Adrenal gland (tissue), 12 donors: ENCODE results near the gene STX2. TPM values are rescaled to one million over a fixed set of nuclear protein-coding genes. Genes with fewer than 3 reads are reported as not detected.

Source experiments
- DNase-seq, 7 donors: peaks; one replicate each; pipeline ENCODE4 v3.0.0-alpha.2; 2019 to 2020
- H3K27ac ChIP-seq, 5 donors: fragments of 200-600 bp; sonication (generic) in 4 of 5; 1 replicate in 3 of 5; 2 replicates in 2 of 5; pipeline versions ENCODE4 v1.5.1 to v1.8.0; 2016 to 2020; ENCODE audit warnings: mild to moderate bottlenecking in 1 of 5
- H3K27me3 ChIP-seq: fragments of 200-600 bp; 2 replicates; pipeline ENCODE4 v1.8.0; 2021
- H3K36me3 ChIP-seq, 2 donors: fragments of 200-600 bp; replicated peaks in 1 of 2; 1 replicate in 1 of 2; 2 replicates in 1 of 2; pipeline versions ENCODE4 v1.5.1 to v1.8.0; 2018 to 2022
- H3K4me1 ChIP-seq, 2 donors: fragments of 200-600 bp; replicated peaks in 1 of 2; 1 replicate in 1 of 2; 2 replicates in 1 of 2; pipeline versions ENCODE4 v1.5.1 to v1.8.0; 2018 to 2021
- H3K4me3 ChIP-seq, 4 donors: fragments of 200-600 bp; sonication (generic) in 3 of 4; one replicate each; pipeline ENCODE4 v1.5.1; 2016 to 2018
- H3K9me3 ChIP-seq, 3 donors: fragments of 200-600 bp; sonication (generic) in 1 of 3; replicated peaks in 1 of 3; 1 replicate in 2 of 3; 2 replicates in 1 of 3; pipeline versions ENCODE4 v1.5.1 to v1.8.0; 2016 to 2021
- POLR2A ChIP-seq, 2 donors: fragments of 450-650 bp; IDR thresholded peaks; one replicate each; pipeline ENCODE4 v1.6.1; 2017; ENCODE audit warnings: antibody characterized with exemption in 2 of 2, mild to moderate bottlenecking in 2 of 2, moderate library complexity in 1 of 2
- WGBS, 4 donors: extraction: QIAGEN DNeasy Blood & Tissue Kit in 2 of 4; methylation state at CpG; one replicate each; pipeline versions ENCODE4 v1.1.5 to v1.1.7; 2013 to 2017; 5-methylcytosine and 5-hydroxymethylcytosine counted together
- intact Hi-C, 2 donors: fragments of 100-400 bp; cut with DNase I; formaldehyde crosslinking; loops; one replicate each; pipeline versions ENCODE4 v1.14.1 to v1.15.0; 2022 to 2023
- polyA plus RNA-seq, 3 donors: library from polyadenylated mRNA; stranded (reverse); fragments of 200-250 nt in 2 of 3; fragments of 350-450 nt in 1 of 3; fragmentation: Illumina TruSeq in 1 of 3; extraction: RNeasy Lipid Tissue Mini Kit (QIAGEN cat#74804) in 1 of 3; gene quantifications; one replicate each; pipeline ENCODE4 v1.2.3, GENCODE V29; 2013 to 2014
- total RNA-seq, 9 donors: library from RNA; depleted of rRNA in 4 of 9; stranded (reverse); fragments of >200 nt in 4 of 9; fragments of 120-200 nt in 1 of 9; fragmentation: NEBNext Ultra II Directional in 1 of 9; extraction: Animal tissue kit (Norgen Biotek cat#: 25700) in 1 of 9; gene quantifications; one replicate each; pipeline versions ENCODE4 v1.1.0 to v1.2.4, GENCODE V29; 2013 to 2023
- TF ChIP-seq, protein P1 (sequence below), 6 experiments: fragments of 450-650 bp in 4 of 6; fragments of 200-600 bp in 2 of 6; sonication (generic) in 1 of 6; IDR thresholded peaks; 1 replicate in 5 of 6; 2 replicates in 1 of 6; pipeline versions ENCODE4 v1.5.1 to v1.8.0; 2016 to 2021; ENCODE audit warnings: antibody characterized with exemption in 6 of 6, mild to moderate bottlenecking in 2 of 6, moderate library complexity in 1 of 6
- donor health status: healthy with polysubstance abuse.
- donor health status: Bipolar disorder and iron deficiency.
- donor health status: DM: yes; HTN: yes; CAD: no.
- donor health status: DM: no; HTN: no; CAD: no.
- donor health status: DM: no; HTN: no; CAD: no.
- donor health status: DM: yes; HTN: yes; CAD: no.

Gene STX2
- total and polyA plus RNA-seq, 12 donors, result 8.3 to 23.8 (median 13.6) TPM

DNA sequence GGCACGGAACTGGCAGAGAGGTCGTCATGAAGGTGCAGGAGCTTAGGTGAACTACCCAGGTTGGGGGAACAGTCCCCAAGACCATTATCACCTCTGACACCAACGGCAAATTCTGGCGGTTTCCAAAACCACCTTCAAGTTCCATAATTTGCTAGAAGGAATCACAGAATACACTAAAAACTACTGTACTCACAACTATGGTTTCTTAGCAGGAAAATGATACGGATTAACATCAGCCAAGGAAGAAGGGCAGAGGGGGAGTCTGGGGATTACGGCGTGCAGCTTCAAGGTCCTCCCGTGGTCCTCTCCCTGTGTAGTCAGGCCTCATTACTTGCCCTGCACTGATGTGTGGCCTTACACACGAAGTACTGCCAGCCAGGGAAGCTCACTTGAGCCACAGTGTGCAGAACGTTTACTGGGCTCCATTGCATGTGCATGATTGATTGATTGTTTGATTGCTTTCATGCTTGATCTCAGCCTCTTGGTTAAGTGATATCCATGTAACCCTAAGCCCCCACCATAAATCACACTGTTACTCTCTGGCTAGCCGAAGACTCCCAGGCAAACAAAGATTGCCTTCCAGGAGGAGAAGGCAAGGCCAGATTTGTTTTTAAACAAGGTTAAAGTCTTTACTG is 837 bp upstream of the STX2 start:
- Histone ChIP-seq H3K27me3 (no peaks in the 10 kb centered on the region), H3K9me3 (no peaks in the 10 kb centered on the region), H3K36me3 (no peaks in the 10 kb centered on the region), H3K4me3 (peak overlapping the region in 3 of 4 donors; percentile 35 to 84 (median 56)), H3K27ac (peak overlapping the region in 2 of 5 donors; percentile 55 to 61), H3K4me1 (peaks cover 9 to 17% of the 10 kb centered on the region in 2 donors)
- intact Hi-C loops, result no loop called here
- no peak for DNase-seq
- TF ChIP-seq POLR2A (IDR thresholded peaks at IDR 0.05), result no peak
- TF ChIP-seq, protein P1, sequence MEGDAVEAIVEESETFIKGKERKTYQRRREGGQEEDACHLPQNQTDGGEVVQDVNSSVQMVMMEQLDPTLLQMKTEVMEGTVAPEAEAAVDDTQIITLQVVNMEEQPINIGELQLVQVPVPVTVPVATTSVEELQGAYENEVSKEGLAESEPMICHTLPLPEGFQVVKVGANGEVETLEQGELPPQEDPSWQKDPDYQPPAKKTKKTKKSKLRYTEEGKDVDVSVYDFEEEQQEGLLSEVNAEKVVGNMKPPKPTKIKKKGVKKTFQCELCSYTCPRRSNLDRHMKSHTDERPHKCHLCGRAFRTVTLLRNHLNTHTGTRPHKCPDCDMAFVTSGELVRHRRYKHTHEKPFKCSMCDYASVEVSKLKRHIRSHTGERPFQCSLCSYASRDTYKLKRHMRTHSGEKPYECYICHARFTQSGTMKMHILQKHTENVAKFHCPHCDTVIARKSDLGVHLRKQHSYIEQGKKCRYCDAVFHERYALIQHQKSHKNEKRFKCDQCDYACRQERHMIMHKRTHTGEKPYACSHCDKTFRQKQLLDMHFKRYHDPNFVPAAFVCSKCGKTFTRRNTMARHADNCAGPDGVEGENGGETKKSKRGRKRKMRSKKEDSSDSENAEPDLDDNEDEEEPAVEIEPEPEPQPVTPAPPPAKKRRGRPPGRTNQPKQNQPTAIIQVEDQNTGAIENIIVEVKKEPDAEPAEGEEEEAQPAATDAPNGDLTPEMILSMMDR (IDR thresholded peaks at IDR 0.05), result no peak
- 34 to 53% (median 45%) methylated on average over 9 to 11 of the region's 11 CpGs for WGBS, 4 donors

DNA sequence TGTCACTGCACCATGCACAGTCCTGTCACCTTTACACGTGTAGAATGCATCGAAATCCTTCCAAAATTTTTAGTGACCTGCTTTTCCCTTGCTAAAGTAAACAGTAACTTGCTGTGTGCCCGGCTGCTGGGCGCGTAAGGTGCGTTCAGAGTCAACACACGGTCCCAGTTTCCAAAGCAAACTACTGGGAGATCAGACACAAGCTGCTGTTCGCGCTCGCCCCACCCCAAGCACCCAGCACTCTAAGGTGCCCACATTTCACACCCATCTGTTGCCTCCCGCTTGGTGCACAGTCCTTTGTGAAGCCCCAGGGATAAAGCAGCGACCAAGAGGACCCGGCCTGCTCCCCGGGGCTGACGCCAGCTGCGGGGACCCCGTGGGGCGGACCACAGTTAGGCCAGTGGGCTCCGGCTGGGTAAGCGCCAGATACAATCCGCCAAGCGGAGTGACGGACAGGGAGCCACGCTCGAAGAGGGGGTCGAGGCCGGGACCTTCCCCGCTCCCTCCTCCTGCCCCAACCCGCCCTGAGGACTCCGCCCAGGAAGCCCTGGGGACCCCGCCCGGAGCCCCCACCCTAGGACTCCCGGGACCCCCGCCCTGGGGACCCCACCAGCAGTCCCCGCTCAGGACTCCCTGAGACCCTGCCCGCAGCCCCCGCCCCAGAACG is 633 bp downstream of the STX2 start:
- intact Hi-C loops, result no loop called here
- WGBS, 4 donors, result 3 to 17% (median 6%) methylated on average over 10 to 38 of the region's 38 CpGs
- peak in 5 of 7 donors; percentile 19 to 41 (median 24) for DNase-seq
- Histone ChIP-seq H3K27me3 (no peaks in the 10 kb centered on the region), H3K9me3 (no peaks in the 10 kb centered on the region), H3K36me3 (no peaks in the 10 kb centered on the region), H3K4me3 (peak overlapping the region in 2 of 4 donors; percentile 84 to 98), H3K4me1 (peaks cover 9 to 22% of the 10 kb centered on the region in 2 donors), H3K27ac (peak overlapping the region in 3 of 5 donors; percentile 41 to 68 (median 51))
- TF ChIP-seq, protein P1 (IDR thresholded peaks at IDR 0.05), result no peak
- no peak for TF ChIP-seq POLR2A (IDR thresholded peaks at IDR 0.05)

DNA sequence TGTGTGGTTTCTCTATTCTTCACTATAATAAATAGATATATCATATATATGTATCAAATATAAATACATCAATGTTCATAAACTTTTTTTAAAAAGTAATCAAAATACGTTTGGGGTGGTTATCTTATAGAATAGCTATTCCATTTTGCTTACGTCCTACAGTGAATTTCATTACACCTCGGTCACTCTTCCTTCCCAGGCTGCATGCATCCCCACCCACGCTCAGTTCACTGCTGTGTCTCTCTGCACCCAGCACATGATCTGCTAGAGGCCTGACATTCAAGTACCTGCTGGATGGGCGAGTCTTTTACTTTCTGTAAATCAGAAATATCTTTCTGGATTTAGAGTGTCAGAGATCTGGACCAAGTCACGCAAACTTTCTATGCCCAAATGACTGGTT is 3.6 kb downstream of the STX2 start:
- intact Hi-C loops, result no loop called here
- peak in 1 of 7 donors; percentile 50 for DNase-seq

DNA sequence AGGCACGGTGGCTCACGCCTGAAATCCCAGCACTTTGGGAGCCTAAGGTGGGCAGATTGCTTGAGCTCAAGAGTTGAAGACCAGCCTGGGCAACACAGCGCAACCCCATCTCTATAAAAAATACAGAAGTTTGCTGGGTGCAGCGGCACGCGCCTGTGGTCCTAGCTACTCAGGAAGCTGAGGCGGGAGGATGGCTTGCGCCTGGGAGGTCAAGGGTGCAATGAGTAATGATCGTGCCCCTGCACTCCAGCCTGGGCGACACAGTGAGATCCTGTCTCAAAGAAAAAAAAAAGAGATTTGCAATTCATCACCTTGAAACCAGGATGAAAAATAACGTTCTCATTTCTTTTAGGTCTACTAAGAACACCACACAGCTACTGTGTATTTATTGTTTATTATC is 4.0 kb downstream of the STX2 start:
- peak in 1 of 7 donors; percentile 45 for DNase-seq
- Histone ChIP-seq H3K4me1 (peaks cover 9 to 33% of the 10 kb centered on the region in 2 donors), H3K27me3 (no peaks in the 10 kb centered on the region), H3K27ac (no peak overlapping the region), H3K36me3 (no peaks in the 10 kb centered on the region), H3K4me3 (no peak overlapping the region), H3K9me3 (no peaks in the 10 kb centered on the region)
- WGBS, 4 donors, result 38 to 55% (median 47%) methylated on average over 11 of the region's 11 CpGs
- intact Hi-C loops, result no loop called here
- TF ChIP-seq, protein P1 (IDR thresholded peaks at IDR 0.05), result no peak
- TF ChIP-seq POLR2A (IDR thresholded peaks at IDR 0.05), result no peak

More for the DNA sequence above, 3.6 kb downstream of the STX2 start:
- TF ChIP-seq, protein P1 (IDR thresholded peaks at IDR 0.05), result no peak
- TF ChIP-seq POLR2A (IDR thresholded peaks at IDR 0.05), result no peak
- 83 to 93% (median 85%) methylated on average over 6 of the region's 6 CpGs for WGBS, 4 donors
- no peak overlapping the region for H3K4me3 ChIP-seq
- no peaks in the 10 kb centered on the region for H3K9me3 ChIP-seq
- peaks cover 9 to 33% of the 10 kb centered on the region in 2 donors for H3K4me1 ChIP-seq
- H3K36me3 ChIP-seq, result no peaks in the 10 kb centered on the region
- H3K27me3 ChIP-seq, result no peaks in the 10 kb centered on the region
- H3K27ac ChIP-seq, result no peak overlapping the region
